SHP77 treated with DMSO at 0.1 percent for 48 hours (cell line): ENCODE data around the gene EXOSC9.
A peak's percentile ranks its signal among the peaks of the same experiment; 100 is the strongest.
"Not testable (repeated sequence)": the region's sequence is repeated elsewhere in the genome, so short reads cannot be mapped to it uniquely, and the experiment has no call there.

Experiments used
- DNase-seq: peaks from one replicate; lab custom pipeline; 2025; lab: John Stamatoyannopoulos, UW

The EXOSC9 gene, protein sequence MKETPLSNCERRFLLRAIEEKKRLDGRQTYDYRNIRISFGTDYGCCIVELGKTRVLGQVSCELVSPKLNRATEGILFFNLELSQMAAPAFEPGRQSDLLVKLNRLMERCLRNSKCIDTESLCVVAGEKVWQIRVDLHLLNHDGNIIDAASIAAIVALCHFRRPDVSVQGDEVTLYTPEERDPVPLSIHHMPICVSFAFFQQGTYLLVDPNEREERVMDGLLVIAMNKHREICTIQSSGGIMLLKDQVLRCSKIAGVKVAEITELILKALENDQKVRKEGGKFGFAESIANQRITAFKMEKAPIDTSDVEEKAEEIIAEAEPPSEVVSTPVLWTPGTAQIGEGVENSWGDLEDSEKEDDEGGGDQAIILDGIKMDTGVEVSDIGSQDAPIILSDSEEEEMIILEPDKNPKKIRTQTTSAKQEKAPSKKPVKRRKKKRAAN

DNA sequence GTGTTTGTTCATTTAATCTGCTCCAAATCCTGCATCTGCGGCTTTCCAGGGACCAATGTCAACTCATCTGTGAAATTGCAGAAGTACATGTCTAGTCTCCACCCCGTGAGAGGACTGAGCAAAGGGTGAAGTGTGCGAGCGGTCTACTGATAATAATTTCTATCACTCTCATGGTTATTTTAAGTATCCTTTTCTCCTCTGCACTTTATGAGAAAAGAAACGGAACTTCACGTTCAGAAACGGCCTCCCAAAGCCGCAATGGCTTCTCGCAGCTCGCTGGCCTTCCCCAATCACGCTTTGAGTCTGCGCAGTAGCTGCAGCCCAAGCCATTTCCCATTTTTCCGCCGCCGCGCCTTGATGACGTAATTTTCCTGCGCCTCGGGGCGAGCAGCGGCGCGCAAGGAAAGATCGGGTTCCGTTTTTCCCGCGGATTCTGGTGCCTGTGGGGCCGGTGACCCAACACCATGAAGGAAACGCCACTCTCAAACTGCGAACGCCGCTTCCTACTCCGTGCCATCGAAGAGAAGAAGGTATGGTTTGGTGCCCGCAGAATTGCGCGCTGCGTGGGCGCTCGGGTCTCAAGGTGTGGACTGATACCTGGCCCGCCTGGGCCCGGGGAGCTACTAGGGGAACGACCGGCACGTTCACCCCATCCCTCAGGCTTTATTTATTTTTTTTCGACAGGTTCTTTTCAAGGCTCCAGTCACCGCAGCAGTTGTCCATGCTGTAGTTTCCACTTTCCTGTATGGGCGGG is at the start of gene EXOSC9:
Gene EXOSC9 (plus strand): TSS at position 363 of the 754 bp plus-strand sequence. CDS start 102 bp downstream, at position 465.
- DNase-seq = peak; percentile 80

- not testable (repeated sequence) for DNase-seq
These were observed 49.0 kb upstream of the EXOSC9 start for GRCh38 chr4:121752142-121752541.

GRCh38 chr4:121758925-121759568 is 42.1 kb upstream of the EXOSC9 start:
- DNase-seq = no peak

GRCh38 chr4:121760205-121760604 is 40.9 kb upstream of the EXOSC9 start:
- DNase-seq = no peak

DNA sequence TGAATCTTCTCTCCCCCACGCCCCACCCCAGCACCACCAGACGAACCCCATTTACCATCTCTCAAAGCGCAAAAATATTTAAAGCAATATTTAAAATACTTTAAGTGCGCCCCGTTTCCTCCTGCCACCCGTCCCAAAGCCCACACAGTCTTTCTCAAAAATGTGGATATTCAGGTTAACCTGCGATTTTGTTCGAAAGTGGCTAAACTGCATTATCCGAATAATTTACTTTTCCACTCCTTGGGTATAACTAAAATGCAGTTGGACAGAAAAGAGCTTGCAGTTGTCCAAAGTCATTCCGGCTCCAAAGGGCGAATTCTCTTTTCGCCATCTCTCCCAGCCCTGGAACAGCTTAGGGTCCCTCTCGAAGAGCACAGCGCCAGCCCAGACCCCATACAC is 36.8 kb upstream of the EXOSC9 start:
- DNase-seq = no peak

DNA sequence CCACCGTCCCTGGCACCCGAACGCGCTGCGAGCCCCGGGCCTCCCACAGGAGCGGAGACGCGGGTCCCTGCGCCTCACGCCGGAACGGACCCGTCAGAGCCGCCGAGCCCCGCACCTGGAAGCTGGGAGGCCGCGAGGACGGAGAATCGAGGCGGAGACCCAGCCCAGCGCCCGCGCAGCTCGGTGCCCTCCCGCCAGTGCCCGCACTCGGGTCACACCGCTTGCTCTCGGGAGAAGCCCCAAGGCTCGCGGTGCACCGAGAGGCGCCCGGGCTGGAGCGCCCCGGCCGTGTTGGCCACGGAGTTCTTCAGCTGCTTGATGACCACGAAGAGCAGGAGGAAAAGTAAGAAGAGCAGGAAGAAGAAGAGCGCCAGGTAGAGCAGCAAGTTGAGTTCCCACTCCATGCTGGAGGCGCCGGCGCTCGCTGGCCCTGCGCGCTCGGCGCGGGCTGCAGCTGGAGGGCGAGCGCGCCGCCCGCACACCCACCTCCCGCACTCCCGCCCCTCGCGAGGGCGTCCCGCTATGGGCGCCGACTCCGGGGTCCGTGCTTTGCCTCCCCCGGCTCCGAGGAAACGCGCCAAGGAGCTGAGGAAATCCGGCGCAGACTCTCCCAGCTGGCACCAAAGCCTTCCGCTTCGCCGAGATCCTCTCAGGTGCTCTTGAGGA is 36.3 kb upstream of the EXOSC9 start, which contains the start of gene SMIM43:
Gene SMIM43 (minus strand): TSS at position 463 of the 666 bp plus-strand sequence. CDS start 59 bp downstream, at position 404.
- DNase-seq = no peak

DNA sequence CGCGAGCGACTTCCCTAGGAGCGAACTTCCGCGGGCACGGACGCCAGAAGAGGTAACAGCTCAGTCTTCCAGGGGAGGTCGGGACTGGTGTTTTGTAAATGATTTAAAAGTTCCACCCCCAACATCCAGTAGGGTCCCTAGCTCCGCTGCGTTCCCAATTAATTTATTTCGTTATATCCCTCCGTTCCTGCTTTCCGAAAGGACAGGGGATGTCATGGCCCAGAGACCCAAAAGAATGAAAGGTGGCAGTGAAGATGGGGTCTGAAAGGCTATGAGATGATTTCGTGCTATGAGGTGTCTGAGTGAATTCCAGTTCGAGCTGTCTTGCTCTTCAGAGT is 35.8 kb upstream of the EXOSC9 start:
- no peak for DNase-seq

- no peak for DNase-seq
These were observed 35.1 kb upstream of the EXOSC9 start for GRCh38 chr4:121765971-121766538.

GRCh38 chr4:121767166-121767565 is 34.0 kb upstream of the EXOSC9 start:
- DNase-seq = no peak

GRCh38 chr4:121769341-121769740 is 31.8 kb upstream of the EXOSC9 start:
- no peak for DNase-seq

GRCh38 chr4:121771869-121772268 is 29.3 kb upstream of the EXOSC9 start:
- DNase-seq = no peak

DNA sequence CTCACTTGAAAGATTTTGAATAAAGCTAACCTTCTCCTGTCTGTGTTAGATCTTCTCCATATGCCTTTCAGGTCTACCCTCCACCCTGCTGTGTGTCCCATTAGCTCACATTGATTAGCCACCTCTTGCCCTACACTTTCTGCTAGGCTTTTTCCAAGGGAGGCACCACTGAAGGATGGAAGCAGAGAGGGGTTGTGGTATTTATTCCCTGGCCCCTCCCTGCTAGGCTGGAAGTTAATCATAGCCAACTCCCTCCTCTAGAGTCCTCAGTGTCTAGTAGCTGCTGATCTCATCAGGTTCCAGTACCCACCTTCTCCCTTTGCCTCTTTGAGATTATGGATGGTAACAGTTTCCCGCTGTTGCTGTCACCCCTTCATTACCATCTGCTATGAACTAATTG is 27.2 kb upstream of the EXOSC9 start:
- DNase-seq = no peak

GRCh38 chr4:121776610-121777401 is 24.3 kb upstream of the EXOSC9 start:
- no peak for DNase-seq

GRCh38 chr4:121777625-121778024 is 23.5 kb upstream of the EXOSC9 start:
- DNase-seq = no peak

GRCh38 chr4:121778991-121779628 is 22.0 kb upstream of the EXOSC9 start:
- DNase-seq = no peak

DNA sequence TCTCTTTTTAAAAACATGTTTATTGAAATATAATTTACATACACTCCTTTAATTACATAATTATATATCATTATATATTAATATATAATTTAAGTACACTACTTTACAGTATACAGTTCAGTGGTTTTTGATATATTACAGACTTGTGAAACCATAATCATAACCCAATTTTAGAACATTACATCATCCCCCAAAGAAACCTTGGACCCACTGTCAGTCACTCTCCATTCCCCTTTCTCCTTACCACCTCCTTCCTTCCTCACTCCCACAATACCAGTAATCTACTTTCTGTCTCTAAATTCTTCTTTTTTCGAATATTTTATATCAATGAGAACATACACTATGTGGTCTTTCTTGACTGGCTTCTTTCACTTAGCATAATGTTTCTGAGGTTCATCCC is 17.9 kb upstream of the EXOSC9 start:
- no peak for DNase-seq

GRCh38 chr4:121784401-121784800 is 16.7 kb upstream of the EXOSC9 start:
- no peak for DNase-seq

- no peak for DNase-seq
These were observed 16.1 kb upstream of the EXOSC9 start for GRCh38 chr4:121784975-121785374.

DNA sequence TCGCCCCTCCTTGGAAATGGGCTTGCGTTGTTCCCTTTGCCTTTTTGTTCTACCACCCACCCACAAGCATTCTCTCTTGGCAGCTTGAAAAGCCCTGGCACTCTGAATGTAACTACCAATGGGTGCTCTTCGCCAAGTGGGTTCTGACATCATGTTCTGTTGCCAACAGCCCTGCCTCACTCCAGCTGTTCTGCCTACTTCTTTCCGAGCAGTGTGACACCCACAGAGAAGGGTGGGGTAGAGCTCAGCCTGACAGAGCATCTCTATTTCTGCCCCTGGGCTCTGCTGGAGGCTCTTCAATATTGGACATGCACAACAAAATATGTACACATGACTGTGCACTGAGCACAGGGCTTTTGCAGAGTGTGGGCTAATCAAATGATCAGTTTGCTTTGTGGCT is 15.6 kb upstream of the EXOSC9 start:
- DNase-seq = no peak

- no peak for DNase-seq
These were observed 14.9 kb upstream of the EXOSC9 start for GRCh38 chr4:121786221-121786620.
